ENCODE data around the gene PLCB4.

The PLCB4 gene

GRCh38 chr20:9488063-9488462, 419.2 kb downstream of the PLCB4 start:
- H3K4me3 ChIP-seq (ENCODE audit: low read depth, low read length) = no peak overlapping the region
- TF ChIP-seq CTCF (IDR thresholded peaks at IDR 0.05; ENCODE audit: low read depth, low read length) = no peak

- TF ChIP-seq CTCF (IDR thresholded peaks at IDR 0.05; ENCODE audit: low read depth, low read length) = no peak
These were observed 421.3 kb downstream of the PLCB4 start for GRCh38 chr20:9490161-9490560.

DNA sequence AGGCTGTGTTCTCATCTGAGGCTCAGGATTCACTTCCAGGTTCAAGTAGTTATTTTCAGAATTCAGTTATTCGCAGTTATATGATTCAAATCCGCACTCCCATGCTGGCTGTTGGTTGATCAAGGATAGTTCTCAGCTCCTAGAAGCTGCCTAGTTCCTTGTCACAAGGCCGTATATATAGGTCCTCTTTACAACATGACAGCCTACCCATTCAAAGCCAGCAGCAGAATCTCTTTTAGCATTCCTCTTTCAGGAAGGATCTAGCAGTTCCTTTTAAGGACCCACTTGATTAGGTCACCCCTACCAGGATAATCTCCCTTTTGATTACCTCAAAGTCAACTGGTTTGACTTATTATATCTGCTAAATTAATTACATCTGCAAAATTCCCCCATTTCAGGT, 421.7 kb downstream of the PLCB4 start:
- TF ChIP-seq CTCF (IDR thresholded peaks at IDR 0.05; ENCODE audit: low read depth, low read length) = no peak
- no peak overlapping the region for H3K4me3 ChIP-seq (ENCODE audit: low read depth, low read length)

More at GRCh38 chr20:9490161-9490560, 421.3 kb downstream of the PLCB4 start:
- H3K4me3 ChIP-seq (ENCODE audit: low read depth, low read length) = no peak overlapping the region

GRCh38 chr20:9491324-9491723, 422.4 kb downstream of the PLCB4 start:
- no peak overlapping the region for H3K4me3 ChIP-seq (ENCODE audit: low read depth, low read length)
- no peak for TF ChIP-seq CTCF (IDR thresholded peaks at IDR 0.05; ENCODE audit: low read depth, low read length)

DNA sequence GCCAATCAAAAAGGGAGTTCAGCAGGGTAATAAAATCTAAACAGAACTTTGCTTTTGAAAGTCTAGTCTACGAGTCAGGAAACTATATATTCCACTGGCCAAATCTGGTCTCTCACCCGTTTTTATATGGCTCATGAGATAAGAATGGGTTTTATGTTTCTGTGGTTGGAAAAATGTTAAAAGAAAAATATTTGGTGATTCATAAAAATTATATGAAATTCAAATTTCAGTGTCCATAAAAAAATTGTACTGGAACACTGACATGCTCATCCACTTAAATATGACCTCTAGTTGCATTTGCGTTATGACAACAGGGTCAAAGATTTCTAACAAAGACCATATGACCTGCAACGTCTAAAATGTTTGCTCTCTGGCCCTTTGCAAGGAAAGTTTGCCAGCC, 423.2 kb downstream of the PLCB4 start:
- TF ChIP-seq CTCF (IDR thresholded peaks at IDR 0.05; ENCODE audit: low read depth, low read length) = no peak
- no peak overlapping the region for H3K4me3 ChIP-seq (ENCODE audit: low read depth, low read length)

DNA sequence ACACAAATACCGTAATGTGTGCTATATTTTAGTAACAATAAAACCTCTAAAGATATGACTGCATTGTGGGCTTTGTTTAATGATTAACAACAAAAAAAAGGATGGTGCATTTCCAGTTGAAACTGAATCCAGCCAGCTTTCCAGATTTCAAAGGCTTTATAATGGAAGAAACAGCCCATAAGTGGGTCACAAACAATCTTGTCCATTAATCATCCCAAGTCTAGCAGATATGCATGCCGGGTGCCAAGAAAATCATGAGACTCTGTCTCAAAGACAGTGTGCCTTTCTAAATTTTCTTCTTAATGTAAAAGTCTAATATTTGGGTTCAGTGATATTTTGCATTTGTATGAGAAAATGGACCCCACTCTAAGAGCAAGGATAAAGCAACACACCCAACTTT, 424.9 kb downstream of the PLCB4 start:
- no peak overlapping the region for H3K4me3 ChIP-seq (ENCODE audit: low read depth, low read length)
- no peak for TF ChIP-seq CTCF (IDR thresholded peaks at IDR 0.05; ENCODE audit: low read depth, low read length)

DNA sequence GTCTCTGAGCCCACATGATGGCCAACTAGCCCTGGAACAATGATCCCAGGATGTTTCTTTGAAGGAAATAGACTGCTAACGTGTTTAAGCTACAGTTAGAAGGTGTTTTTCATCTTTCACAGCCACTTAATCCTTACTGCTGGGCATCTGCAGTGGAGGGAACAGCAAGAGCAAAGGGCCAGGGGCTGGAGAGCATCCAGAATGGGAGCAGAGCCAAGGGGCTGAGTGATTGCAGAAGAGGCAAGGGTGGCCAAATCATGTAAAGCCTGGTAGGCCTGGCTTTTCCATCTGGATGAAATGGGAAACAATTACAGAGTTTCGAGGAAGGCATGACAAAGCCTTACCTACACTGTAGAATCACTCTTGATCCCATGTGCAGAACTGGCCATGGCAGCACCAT, 426.8 kb downstream of the PLCB4 start:
- no peak overlapping the region for H3K4me3 ChIP-seq (ENCODE audit: low read depth, low read length)
- TF ChIP-seq CTCF (IDR thresholded peaks at IDR 0.05; ENCODE audit: low read depth, low read length) = no peak
